ENCODE data around the gene DHDDS. TPM values are rescaled to one million over a fixed set of nuclear protein-coding genes. Genes with fewer than 3 reads are reported as not detected.
A peak's percentile ranks its signal among the peaks of the same experiment; 100 is the strongest.

Gene DHDDS
- total RNA-seq, 1 donor from 2014 or later: 87.2 TPM

DNA sequence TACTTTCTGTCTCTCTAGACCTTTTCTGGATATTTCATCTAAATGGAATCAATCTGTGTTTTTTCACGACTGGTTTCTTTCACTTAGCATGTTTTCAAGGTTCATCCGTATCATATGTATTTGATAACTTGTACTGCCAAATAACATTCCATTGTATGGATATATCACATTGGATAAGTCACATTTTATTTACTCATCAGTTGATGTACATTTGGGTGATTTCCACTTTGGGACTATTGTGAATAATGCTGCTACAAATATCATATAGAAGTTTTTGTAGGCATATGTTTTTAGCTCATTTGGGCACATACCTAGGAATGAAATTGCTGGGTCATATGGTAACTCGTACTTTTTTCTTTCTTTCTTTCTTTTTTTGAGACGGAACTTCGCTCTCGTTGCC, 46.9 kb downstream of the DHDDS start:
- Histone ChIP-seq H3K36me3 (ENCODE audit: insufficient read depth, low read length) (peaks cover 31% of the 10 kb centered on the region), H3K4me1 (ENCODE audit: insufficient read depth, low read length) (peaks cover 7% of the 10 kb centered on the region), H3K9me3 (ENCODE audit: insufficient read depth, low read depth, low read length) (no peaks in the 10 kb centered on the region), H3K4me3 (ENCODE audit: insufficient read depth, low read depth, low read length) (no peak overlapping the region), H3K27ac (ENCODE audit: low read depth, low read length) (no peak overlapping the region), H2AFZ (ENCODE audit: low read depth, low read length) (no peak overlapping the region), H3K27me3 (ENCODE audit: insufficient read depth, low read length) (no peaks in the 10 kb centered on the region), H3K4me2 (ENCODE audit: low read length) (no peak overlapping the region), H3K79me2 (ENCODE audit: insufficient read depth, low read length) (peaks cover 9% of the 10 kb centered on the region), H4K20me1 (ENCODE audit: insufficient read depth, low read length) (peaks cover 25% of the 10 kb centered on the region), H3K9ac (ENCODE audit: low read length) (no peak overlapping the region)
- no peak for FAIRE-seq
- Mint-ChIP-seq H3K27ac (ENCODE audit: unreplicated experiment) (no peak overlapping the region), H3K4me1 (ENCODE audit: low read depth, unreplicated experiment) (peaks cover 24% of the 10 kb centered on the region), H3K27me3 (ENCODE audit: low read depth, unreplicated experiment) (no peaks in the 10 kb centered on the region), H3K36me3 (ENCODE audit: low read depth, unreplicated experiment) (peaks cover 6% of the 10 kb centered on the region), H3K4me3 (ENCODE audit: unreplicated experiment) (no peak overlapping the region), H3K9me3 (ENCODE audit: unreplicated experiment) (no peaks in the 10 kb centered on the region)
- TF ChIP-seq, protein P1, sequence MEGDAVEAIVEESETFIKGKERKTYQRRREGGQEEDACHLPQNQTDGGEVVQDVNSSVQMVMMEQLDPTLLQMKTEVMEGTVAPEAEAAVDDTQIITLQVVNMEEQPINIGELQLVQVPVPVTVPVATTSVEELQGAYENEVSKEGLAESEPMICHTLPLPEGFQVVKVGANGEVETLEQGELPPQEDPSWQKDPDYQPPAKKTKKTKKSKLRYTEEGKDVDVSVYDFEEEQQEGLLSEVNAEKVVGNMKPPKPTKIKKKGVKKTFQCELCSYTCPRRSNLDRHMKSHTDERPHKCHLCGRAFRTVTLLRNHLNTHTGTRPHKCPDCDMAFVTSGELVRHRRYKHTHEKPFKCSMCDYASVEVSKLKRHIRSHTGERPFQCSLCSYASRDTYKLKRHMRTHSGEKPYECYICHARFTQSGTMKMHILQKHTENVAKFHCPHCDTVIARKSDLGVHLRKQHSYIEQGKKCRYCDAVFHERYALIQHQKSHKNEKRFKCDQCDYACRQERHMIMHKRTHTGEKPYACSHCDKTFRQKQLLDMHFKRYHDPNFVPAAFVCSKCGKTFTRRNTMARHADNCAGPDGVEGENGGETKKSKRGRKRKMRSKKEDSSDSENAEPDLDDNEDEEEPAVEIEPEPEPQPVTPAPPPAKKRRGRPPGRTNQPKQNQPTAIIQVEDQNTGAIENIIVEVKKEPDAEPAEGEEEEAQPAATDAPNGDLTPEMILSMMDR (IDR thresholded peaks at IDR 0.05; ENCODE audit: insufficient read depth, low read depth, low read length): no peak
- no peak for TF ChIP-seq EZH2 (IDR thresholded peaks at IDR 0.05; ENCODE audit: insufficient read depth, low read length)
- no peak for DNase-seq (ENCODE audit: low read depth)

DNA sequence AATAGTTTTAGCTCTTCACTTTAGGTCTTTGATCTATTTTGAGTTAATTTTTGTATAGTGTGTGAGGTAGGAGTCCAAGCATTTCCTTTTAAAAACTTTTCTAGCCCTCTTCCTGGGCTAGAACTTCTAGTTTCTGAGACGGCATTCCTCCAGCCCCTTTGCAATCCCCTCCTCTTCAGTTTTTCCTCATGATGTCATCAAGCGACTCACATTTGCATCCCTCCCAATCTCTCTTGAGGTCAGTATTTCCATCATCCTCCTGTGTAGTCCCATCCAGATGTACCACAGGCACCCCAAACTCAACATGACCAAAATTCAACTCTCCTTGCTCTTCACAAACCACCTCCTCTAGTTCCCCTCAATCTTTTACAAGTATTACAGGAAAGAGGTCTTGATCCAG, 50.8 kb downstream of the DHDDS start:
- FAIRE-seq: no peak
- H3K36me3 Mint-ChIP-seq (ENCODE audit: low read depth, unreplicated experiment): peaks cover 2% of the 10 kb centered on the region
- H3K4me1 Mint-ChIP-seq (ENCODE audit: low read depth, unreplicated experiment): peaks cover 18% of the 10 kb centered on the region
- no peak overlapping the region for H3K9ac ChIP-seq (ENCODE audit: low read length)
- no peaks in the 10 kb centered on the region for H3K9me3 Mint-ChIP-seq (ENCODE audit: unreplicated experiment)
- peak overlapping the region; percentile 56 for H3K27ac Mint-ChIP-seq (ENCODE audit: unreplicated experiment)
- H3K27me3 Mint-ChIP-seq (ENCODE audit: low read depth, unreplicated experiment): no peaks in the 10 kb centered on the region
- no peaks in the 10 kb centered on the region for H3K27me3 ChIP-seq (ENCODE audit: insufficient read depth, low read length)
- peaks cover 6% of the 10 kb centered on the region for H3K4me1 ChIP-seq (ENCODE audit: insufficient read depth, low read length)
- H3K9me3 ChIP-seq (ENCODE audit: insufficient read depth, low read depth, low read length): no peaks in the 10 kb centered on the region
- H3K4me2 ChIP-seq (ENCODE audit: low read length): peak overlapping the region; percentile 24
- TF ChIP-seq EZH2 (IDR thresholded peaks at IDR 0.05; ENCODE audit: insufficient read depth, low read length): no peak
- TF ChIP-seq, protein P1 (IDR thresholded peaks at IDR 0.05; ENCODE audit: insufficient read depth, low read depth, low read length): no peak
- no peak overlapping the region for H3K4me3 Mint-ChIP-seq (ENCODE audit: unreplicated experiment)
- no peak overlapping the region for H3K4me3 ChIP-seq (ENCODE audit: insufficient read depth, low read depth, low read length)
- H3K79me2 ChIP-seq (ENCODE audit: insufficient read depth, low read length): no peaks in the 10 kb centered on the region
- no peak overlapping the region for H2AFZ ChIP-seq (ENCODE audit: low read depth, low read length)
- H3K27ac ChIP-seq (ENCODE audit: low read depth, low read length): peak overlapping the region; percentile 1
- DNase-seq (ENCODE audit: low read depth): peak; percentile 36
- peaks cover 3% of the 10 kb centered on the region for H3K36me3 ChIP-seq (ENCODE audit: insufficient read depth, low read length)
- H4K20me1 ChIP-seq (ENCODE audit: insufficient read depth, low read length): no peaks in the 10 kb centered on the region

DNA sequence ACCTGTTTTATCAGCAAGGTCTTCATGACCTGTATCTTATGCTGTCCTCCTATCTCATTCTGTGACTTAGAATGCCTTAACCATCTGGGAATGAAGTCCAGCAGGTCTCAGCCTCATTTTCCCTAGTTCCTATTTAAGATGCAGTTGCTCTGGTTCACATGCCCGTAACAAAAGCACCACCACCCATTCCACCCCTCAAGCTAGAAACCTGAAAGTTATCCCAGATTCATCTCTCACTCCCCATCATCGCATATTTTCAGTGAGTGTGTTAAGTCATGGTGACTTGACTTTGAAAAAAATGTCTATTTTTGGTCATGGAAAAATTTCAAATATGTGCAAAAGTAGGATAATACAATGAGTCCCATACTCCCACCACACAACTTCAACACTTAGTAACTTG, 51.9 kb downstream of the DHDDS start:
- H2AFZ ChIP-seq (ENCODE audit: low read depth, low read length): no peak overlapping the region
- DNase-seq (ENCODE audit: low read depth) (peak; percentile 51), FAIRE-seq (no peak)
- H3K9ac ChIP-seq (ENCODE audit: low read length): no peak overlapping the region
- H3K27ac ChIP-seq (ENCODE audit: low read depth, low read length): no peak overlapping the region
- no peaks in the 10 kb centered on the region for H4K20me1 ChIP-seq (ENCODE audit: insufficient read depth, low read length)
- peaks cover 6% of the 10 kb centered on the region for H3K4me1 ChIP-seq (ENCODE audit: insufficient read depth, low read length)
- Mint-ChIP-seq H3K4me1 (ENCODE audit: low read depth, unreplicated experiment) (peaks cover 18% of the 10 kb centered on the region), H3K9me3 (ENCODE audit: unreplicated experiment) (no peaks in the 10 kb centered on the region), H3K27me3 (ENCODE audit: low read depth, unreplicated experiment) (no peaks in the 10 kb centered on the region), H3K36me3 (ENCODE audit: low read depth, unreplicated experiment) (no peaks in the 10 kb centered on the region), H3K27ac (ENCODE audit: unreplicated experiment) (peak overlapping the region; percentile 59), H3K4me3 (ENCODE audit: unreplicated experiment) (peak overlapping the region; percentile 8)
- TF ChIP-seq, protein P1 (IDR thresholded peaks at IDR 0.05; ENCODE audit: insufficient read depth, low read depth, low read length): no peak
- TF ChIP-seq EZH2 (IDR thresholded peaks at IDR 0.05; ENCODE audit: insufficient read depth, low read length): no peak
- H3K36me3 ChIP-seq (ENCODE audit: insufficient read depth, low read length): peaks cover 2% of the 10 kb centered on the region
- H3K9me3 ChIP-seq (ENCODE audit: insufficient read depth, low read depth, low read length): no peaks in the 10 kb centered on the region
- H3K27me3 ChIP-seq (ENCODE audit: insufficient read depth, low read length): no peaks in the 10 kb centered on the region
- H3K4me2 ChIP-seq (ENCODE audit: low read length): peak overlapping the region; percentile 16
- no peak overlapping the region for H3K4me3 ChIP-seq (ENCODE audit: insufficient read depth, low read depth, low read length)
- H3K79me2 ChIP-seq (ENCODE audit: insufficient read depth, low read length): no peaks in the 10 kb centered on the region

Measured in astrocyte (in vitro differentiated cells and primary cell).